ENCODE data around the gene BLNK.

GRCh38 chr10:96188421-96188820, 82.9 kb downstream of the BLNK start:
- no peak for TF ChIP-seq POLR2A (IDR thresholded peaks at IDR 0.05)
- TF ChIP-seq CTCF (IDR thresholded peaks at IDR 0.05) = no peak
